BE2C (cell line): ENCODE measurements around the gene CNTN4.

ENCODE experiments used
- DNase-seq: peaks from one replicate; pipeline ENCODE4 v3.0.0-alpha.2; 2020
- H3K27me3 ChIP-seq: fragments of 250-450 bp; sonication (Bioruptor Pico); 2 replicates; pipeline ENCODE4 v1.5.1; 2020; ENCODE audit warnings: mild to moderate bottlenecking
- H3K36me3 ChIP-seq: fragments of 250-450 bp; sonication (Bioruptor Pico); 2 replicates; pipeline ENCODE4 v1.5.1; 2020; ENCODE audit warnings: mild to moderate bottlenecking
- H3K4me1 ChIP-seq: fragments of 250-450 bp; sonication (Bioruptor Pico); 2 replicates; pipeline ENCODE4 v1.5.1; 2020
- H3K4me3 ChIP-seq: 2 replicates; pipeline ENCODE4 v1.5.1; 2011; ENCODE audit warnings: low read depth, low read length
- H3K9me3 ChIP-seq: fragments of 250-450 bp; sonication (Bioruptor Pico); 2 replicates; pipeline ENCODE4 v1.5.1; 2020
- TF ChIP-seq, protein P1 (sequence below): IDR thresholded peaks from 2 replicates; pipeline ENCODE4 v1.5.1; 2012; ENCODE audit warnings: mild to moderate bottlenecking, low read depth, low read length

The CNTN4 gene

DNA sequence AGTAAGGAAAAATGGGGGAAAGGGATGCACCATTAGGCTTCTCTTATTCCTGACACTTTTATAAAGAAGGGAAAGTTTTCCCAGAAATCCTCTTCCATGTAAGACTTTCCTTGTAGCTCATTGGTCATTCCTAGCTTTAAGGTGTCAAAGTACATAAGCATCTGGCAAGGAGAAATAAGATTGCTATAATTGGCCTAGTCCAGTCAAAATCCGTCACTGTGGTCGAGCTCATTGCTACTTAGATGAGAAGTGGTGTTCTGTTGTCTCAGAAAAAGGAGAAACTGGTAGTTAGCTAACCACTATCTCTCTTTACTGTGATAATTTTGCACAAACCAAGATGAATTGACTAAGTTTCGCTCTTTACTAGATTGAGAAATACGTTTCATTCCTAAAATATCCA is 370.1 kb downstream of the CNTN4 start:
- DNase-seq, result no peak
- H3K9me3 ChIP-seq, result no peaks in the 10 kb centered on the region
- H3K36me3 ChIP-seq, result no peaks in the 10 kb centered on the region
- no peaks in the 10 kb centered on the region for H3K27me3 ChIP-seq
- TF ChIP-seq, protein P1, sequence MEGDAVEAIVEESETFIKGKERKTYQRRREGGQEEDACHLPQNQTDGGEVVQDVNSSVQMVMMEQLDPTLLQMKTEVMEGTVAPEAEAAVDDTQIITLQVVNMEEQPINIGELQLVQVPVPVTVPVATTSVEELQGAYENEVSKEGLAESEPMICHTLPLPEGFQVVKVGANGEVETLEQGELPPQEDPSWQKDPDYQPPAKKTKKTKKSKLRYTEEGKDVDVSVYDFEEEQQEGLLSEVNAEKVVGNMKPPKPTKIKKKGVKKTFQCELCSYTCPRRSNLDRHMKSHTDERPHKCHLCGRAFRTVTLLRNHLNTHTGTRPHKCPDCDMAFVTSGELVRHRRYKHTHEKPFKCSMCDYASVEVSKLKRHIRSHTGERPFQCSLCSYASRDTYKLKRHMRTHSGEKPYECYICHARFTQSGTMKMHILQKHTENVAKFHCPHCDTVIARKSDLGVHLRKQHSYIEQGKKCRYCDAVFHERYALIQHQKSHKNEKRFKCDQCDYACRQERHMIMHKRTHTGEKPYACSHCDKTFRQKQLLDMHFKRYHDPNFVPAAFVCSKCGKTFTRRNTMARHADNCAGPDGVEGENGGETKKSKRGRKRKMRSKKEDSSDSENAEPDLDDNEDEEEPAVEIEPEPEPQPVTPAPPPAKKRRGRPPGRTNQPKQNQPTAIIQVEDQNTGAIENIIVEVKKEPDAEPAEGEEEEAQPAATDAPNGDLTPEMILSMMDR, result no peak
- H3K4me3 ChIP-seq, result no peak overlapping the region
- no peaks in the 10 kb centered on the region for H3K4me1 ChIP-seq

DNA sequence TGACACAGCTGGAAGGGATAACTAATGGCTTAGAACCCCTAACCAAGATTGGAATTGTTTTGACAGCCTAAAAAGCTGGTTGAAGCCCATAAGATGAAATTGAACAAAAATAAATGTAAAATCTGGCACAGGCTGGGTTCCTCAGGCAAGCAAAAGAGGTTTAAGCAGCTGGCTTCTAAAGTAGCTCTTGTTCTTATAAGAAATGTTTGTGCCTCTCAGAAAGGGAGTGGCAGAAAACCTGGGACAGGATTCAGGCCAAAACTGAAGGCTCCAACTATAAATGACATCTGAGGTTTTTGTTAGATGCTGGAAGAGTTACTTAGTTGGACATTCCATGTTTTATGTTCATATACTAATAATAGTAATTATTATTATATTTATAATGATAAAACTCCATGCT is 378.3 kb downstream of the CNTN4 start:
- Histone ChIP-seq H3K4me1 (no peaks in the 10 kb centered on the region), H3K4me3 (no peak overlapping the region), H3K36me3 (no peaks in the 10 kb centered on the region), H3K27me3 (no peaks in the 10 kb centered on the region), H3K9me3 (no peaks in the 10 kb centered on the region)
- TF ChIP-seq, protein P1, result no peak
- no peak for DNase-seq

DNA sequence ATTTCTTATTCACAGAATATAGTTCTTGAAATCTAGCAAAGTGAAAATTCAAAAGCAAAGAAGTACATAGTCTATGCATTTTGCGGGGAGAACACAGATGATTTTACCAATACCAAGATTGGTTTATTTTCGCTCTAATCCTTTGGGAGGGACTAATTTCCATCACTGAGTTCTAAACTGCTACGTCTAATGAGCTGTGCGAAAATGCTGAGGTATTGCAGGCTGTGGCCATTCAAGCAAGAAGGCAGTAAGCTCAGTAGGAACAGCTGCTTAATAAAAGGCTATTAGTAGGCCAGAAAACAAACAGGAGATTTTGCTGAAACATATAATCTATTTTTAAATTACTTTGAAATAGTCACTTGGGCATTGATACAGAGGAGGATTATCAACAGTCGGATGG is 379.0 kb downstream of the CNTN4 start:
- Histone ChIP-seq H3K36me3 (no peaks in the 10 kb centered on the region), H3K9me3 (no peaks in the 10 kb centered on the region), H3K4me1 (no peaks in the 10 kb centered on the region), H3K4me3 (no peak overlapping the region), H3K27me3 (no peaks in the 10 kb centered on the region)
- no peak for DNase-seq
- TF ChIP-seq, protein P1, result no peak

DNA sequence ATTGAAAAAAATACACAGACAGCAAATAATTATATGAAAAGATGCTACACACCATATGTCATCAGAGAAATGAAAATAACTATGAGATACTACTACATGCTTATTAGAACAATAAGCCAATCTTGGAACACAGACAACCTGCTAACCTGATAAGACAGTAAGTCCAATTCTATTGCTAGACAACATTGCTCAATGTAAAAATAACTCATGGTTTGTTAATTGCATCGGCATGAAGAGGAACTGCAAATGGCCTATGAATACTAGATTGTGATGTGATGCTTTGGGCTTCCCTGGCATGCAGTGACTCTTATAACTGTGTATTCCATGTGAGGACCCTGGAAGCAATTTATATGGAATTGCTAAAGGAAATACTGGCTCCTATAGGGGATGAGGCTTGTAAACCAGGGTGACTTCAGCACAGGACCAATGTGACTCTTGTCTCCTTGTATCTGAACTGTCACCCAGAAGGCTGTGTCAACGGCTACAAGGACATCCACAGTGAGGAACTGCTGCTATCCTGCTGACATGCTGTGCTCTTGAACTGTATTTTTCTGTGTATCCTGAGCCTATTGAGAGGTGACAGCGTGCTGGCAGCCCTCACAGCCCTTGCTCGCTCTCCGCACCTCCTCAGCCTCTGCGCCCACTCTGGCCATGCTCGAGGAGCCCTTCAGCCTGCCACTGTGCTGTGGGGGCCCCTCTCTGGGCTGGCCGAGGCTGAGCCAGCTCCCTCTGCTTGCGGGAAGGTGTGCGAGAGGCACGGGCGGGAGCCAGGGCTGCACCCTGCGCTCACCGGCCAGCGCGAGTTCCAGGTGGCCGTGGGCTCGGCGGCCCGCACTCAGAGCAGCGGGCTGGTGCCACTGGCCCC is 385.7 kb downstream of the CNTN4 start:
- no peak for DNase-seq
- Histone ChIP-seq H3K27me3 (no peaks in the 10 kb centered on the region), H3K36me3 (no peaks in the 10 kb centered on the region), H3K4me3 (no peak overlapping the region), H3K4me1 (no peaks in the 10 kb centered on the region), H3K9me3 (no peaks in the 10 kb centered on the region)
- TF ChIP-seq, protein P1, result no peak

DNA sequence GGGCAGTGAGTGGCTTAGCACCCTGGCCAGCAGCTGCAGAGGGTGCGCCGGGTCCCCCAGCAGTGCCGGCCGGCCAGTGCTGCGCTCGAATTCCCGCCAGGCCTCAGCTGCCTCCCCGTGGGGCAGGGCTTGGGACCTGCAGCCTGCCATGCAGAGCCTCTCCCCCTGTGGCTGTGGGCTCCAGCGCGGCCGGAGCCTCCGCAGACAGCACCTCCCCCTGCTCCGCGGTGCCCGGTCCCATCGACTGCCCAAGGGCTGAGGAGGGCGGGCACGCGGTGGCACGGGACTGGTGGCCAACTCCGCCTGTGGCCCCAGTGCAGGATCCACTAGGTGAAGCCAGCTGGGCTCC is 386.3 kb downstream of the CNTN4 start:
- TF ChIP-seq, protein P1, result no peak
- Histone ChIP-seq H3K4me1 (no peaks in the 10 kb centered on the region), H3K27me3 (no peaks in the 10 kb centered on the region), H3K4me3 (no peak overlapping the region), H3K36me3 (no peaks in the 10 kb centered on the region), H3K9me3 (no peaks in the 10 kb centered on the region)
- DNase-seq, result no peak

DNA sequence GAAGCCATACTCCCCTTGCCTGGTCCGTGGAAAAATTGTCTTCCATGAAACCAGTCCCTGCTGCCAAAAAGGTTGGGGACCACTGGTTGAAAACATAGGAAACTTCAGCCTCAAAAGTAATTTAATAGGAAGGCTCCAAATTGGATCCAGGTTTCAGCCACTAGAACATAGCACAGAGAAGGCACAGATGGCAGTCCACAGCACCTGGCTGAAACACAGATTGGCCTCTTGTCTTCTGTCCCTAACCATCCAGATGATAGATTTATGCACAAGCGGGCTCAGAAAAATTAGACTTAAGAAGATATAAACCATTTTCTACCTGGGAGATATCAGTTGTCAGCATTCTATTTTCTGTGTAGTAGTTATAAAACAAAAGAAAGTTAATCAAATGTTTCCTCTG is 397.1 kb downstream of the CNTN4 start:
- Histone ChIP-seq H3K4me1 (no peaks in the 10 kb centered on the region), H3K27me3 (no peaks in the 10 kb centered on the region), H3K36me3 (no peaks in the 10 kb centered on the region), H3K4me3 (no peak overlapping the region), H3K9me3 (no peaks in the 10 kb centered on the region)
- DNase-seq, result no peak
- TF ChIP-seq, protein P1, result no peak
